ENCODE results near the gene ZNF578. TPM values are rescaled to one million over a fixed set of nuclear protein-coding genes. Genes with fewer than 3 reads are reported as not detected.

The ZNF578 gene
- total and polyA plus RNA-seq, 2 of the 8 experiments (the other 6 are each of a cell fraction or from before 2014, with no cell fraction given): 1.6 to 4.2 TPM

GRCh38 chr19:52428937-52429336 lies 24.4 kb upstream of the ZNF578 start, which contains the start of gene ZNF534 (continued):
- no peak for TF ChIP-seq RBBP5 (IDR thresholded peaks at IDR 0.05; ENCODE audit: borderline replicate concordance, low read depth, low read length)
- no peak for TF ChIP-seq KDM5A (IDR thresholded peaks at IDR 0.05; ENCODE audit: low read length)
- no peak for TF ChIP-seq ZNF274 (IDR thresholded peaks at IDR 0.05; ENCODE audit: borderline replicate concordance, extremely low read depth, low read length)
- no peak for TF ChIP-seq BACH1 (IDR thresholded peaks at IDR 0.05; ENCODE audit: low read length)
- TF ChIP-seq POLR2A (IDR thresholded peaks at IDR 0.05; ENCODE audit: control extremely low read depth in 1 of 2, low read depth in 2 of 2, low read length in 2 of 2): no peak
- TF ChIP-seq CBX8 (IDR thresholded peaks at IDR 0.05; ENCODE audit: borderline replicate concordance, low read depth, low read length): no peak

Measured in H1 (cell line).